ENCODE results near the gene CDH13. TPM values are rescaled to one million over a fixed set of nuclear protein-coding genes. Genes with fewer than 3 reads are reported as not detected.

The CDH13 gene
- polyA plus RNA-seq, 2 of the 4 experiments (the other 2 are of a cell fraction) = not detected

DNA sequence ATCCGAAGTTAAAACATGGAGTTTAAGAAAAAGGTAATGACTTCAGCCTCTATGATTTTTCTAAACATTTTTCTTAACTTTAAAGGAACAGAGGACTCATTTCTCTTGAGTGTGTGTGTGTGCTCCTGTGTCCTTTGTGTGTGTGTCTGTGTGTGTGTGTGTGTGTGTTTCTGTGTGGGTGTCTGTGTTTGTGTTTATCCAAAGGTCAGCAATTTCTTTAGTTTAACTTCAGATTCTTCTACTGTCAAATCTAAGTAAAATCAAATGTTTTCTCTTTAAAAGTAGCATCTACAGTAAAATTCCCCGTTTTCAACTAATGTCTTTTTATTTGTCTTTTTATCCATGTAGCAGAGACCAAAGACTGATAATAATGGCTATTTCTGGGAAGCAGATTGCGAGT is 1212.8 kb downstream of the CDH13 start:
- 29% methylated on average over 3 of the region's 3 CpGs for WGBS (ENCODE audit: missing lambda C conversion rate)
- Histone ChIP-seq H3K4me2 (no peak overlapping the region), H3K9me3 (no peaks in the 10 kb centered on the region), H3K4me3 (no peak overlapping the region), H3K27ac (no peak overlapping the region), H3K4me1 (peaks cover 7% of the 10 kb centered on the region; the same call in 2 of the 3 replicates)
- ChIA-PET POLR2A (no interaction called here), CTCF (no interaction called here)
- FAIRE-seq (no peak), ATAC-seq (no peak), DNase-seq (ENCODE audit: low read depth in 1 of 2, low spot score in 1 of 2) (no peak)
- TF ChIP-seq MAFK (IDR thresholded peaks at IDR 0.05; ENCODE audit: partially characterized antibody) (peak; percentile 44), JUN (IDR thresholded peaks at IDR 0.05) (no peak)

DNA sequence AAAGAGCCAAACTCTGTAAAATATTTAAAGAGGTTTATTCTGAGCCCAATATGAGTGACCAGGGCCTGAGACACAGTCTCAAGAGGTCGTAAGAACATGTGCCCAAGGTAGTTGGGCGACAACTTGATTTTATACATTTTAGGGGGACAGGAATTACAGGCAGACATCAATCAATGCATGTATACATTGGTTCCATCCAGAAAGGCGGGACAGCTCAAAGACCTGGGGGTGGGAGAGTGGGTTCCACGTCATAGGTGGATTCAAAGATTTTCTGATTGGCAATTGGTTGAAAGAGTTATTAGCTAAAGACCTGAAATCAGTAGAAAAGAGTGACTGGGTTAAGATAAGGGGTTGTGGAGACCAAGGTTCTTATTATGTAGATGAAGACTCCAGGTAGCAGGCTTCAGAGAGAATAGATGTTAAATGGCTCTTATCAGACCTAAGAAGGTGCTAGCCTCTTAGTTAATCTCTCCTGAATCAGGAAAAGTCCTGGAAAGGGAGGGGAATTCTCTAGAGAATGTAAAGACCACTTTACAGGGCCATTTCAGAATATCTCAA is 1213.4 kb downstream of the CDH13 start:
- peaks cover 7% of the 10 kb centered on the region; the same call in 2 of the 3 replicates for H3K4me1 ChIP-seq
- TF ChIP-seq RCOR1 (IDR thresholded peaks at IDR 0.05; ENCODE audit: low read depth, low read length) (no peak), KDM5A (IDR thresholded peaks at IDR 0.05) (no peak), JUN (IDR thresholded peaks at IDR 0.05) (no peak), FOSL2 (IDR thresholded peaks at IDR 0.05) (no peak), FOSL2 (CRISPR knock-in tag; IDR thresholded peaks at IDR 0.05) (no peak), CHD4 (IDR thresholded peaks at IDR 0.05; ENCODE audit: borderline replicate concordance) (no peak), CEBPB (IDR thresholded peaks at IDR 0.05) (no peak), CBX2 (IDR thresholded peaks at IDR 0.05; ENCODE audit: borderline replicate concordance, low read depth) (no peak), TFCP2L1 (CRISPR knock-in tag; IDR thresholded peaks at IDR 0.05) (no peak), NFE2L2 (conservative IDR thresholded peaks at IDR 0.05; ENCODE audit: low read length) (no peak), EHF (CRISPR knock-in tag; IDR thresholded peaks at IDR 0.05) (no peak), NR3C1 (IDR thresholded peaks at IDR 0.05) (no peak), RFX5 (IDR thresholded peaks at IDR 0.05) (no peak), ESRRA (IDR thresholded peaks at IDR 0.05; ENCODE audit: borderline replicate concordance, low read length) (no peak), FOXS1 (CRISPR knock-in tag; IDR thresholded peaks at IDR 0.05) (no peak), HDAC2 (IDR thresholded peaks at IDR 0.05) (no peak), TP53 (CRISPR knock-in tag; IDR thresholded peaks at IDR 0.05) (no peak)
- TF ChIP-seq, protein P1, sequence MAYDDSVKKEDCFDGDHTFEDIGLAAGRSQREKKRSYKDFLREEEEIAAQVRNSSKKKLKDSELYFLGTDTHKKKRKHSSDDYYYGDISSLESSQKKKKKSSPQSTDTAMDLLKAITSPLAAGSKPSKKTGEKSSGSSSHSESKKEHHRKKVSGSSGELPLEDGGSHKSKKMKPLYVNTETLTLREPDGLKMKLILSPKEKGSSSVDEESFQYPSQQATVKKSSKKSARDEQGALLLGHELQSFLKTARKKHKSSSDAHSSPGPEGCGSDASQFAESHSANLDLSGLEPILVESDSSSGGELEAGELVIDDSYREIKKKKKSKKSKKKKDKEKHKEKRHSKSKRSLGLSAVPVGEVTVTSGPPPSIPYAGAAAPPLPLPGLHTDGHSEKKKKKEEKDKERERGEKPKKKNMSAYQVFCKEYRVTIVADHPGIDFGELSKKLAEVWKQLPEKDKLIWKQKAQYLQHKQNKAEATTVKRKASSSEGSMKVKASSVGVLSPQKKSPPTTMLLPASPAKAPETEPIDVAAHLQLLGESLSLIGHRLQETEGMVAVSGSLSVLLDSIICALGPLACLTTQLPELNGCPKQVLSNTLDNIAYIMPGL (CRISPR knock-in tag; IDR thresholded peaks at IDR 0.05; ENCODE audit: borderline replicate concordance) = no peak
- FAIRE-seq = no peak
- CTCF ChIA-PET = no interaction called here
- no peaks in the 10 kb centered on the region for H3K9me3 ChIP-seq
- WGBS (ENCODE audit: missing lambda C conversion rate) = 50% methylated on average over 4 of the region's 4 CpGs
- no peak for DNase-seq (ENCODE audit: low read depth in 1 of 2, low spot score in 1 of 2)
- POLR2A ChIA-PET = no interaction called here
- no peak overlapping the region for H3K27ac ChIP-seq
- ATAC-seq = no peak
- no peak overlapping the region for H3K4me2 ChIP-seq
- H3K4me3 ChIP-seq = no peak overlapping the region

DNA sequence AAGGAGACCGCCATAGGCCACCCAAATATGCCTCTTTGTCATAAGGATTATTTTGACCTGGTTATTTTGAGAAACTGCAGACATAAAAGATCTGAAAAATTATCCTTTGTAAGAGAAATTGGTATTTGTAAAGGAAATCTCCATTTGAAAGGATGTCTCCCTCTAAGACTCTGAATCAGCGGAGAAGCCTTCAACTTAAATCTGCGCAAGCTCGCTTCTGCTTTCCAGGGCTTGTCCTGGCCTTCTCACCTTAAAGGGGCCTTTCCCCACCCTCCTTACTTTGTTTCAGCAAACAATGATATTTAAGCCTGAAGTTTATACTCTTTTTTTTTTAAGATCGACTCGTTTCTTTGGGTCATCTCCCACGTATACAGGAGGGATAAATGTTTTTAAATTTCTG is 1215.5 kb downstream of the CDH13 start:
- no peak overlapping the region for H3K27ac ChIP-seq
- no peak for ATAC-seq
- DNase-seq (ENCODE audit: low read depth in 1 of 2, low spot score in 1 of 2) = no peak
- H3K9me3 ChIP-seq = no peaks in the 10 kb centered on the region
- no peak overlapping the region for H3K4me2 ChIP-seq
- ChIA-PET CTCF (interaction anchor here (1.0 kb wide), 1 partner anchor 10 kb away, joined by 3 read pairs; no protein-coding TSS in a partner anchor), POLR2A (no interaction called here)
- WGBS (ENCODE audit: missing lambda C conversion rate) = 71% methylated on average over 7 of the region's 7 CpGs
- FAIRE-seq = no peak
- H3K4me1 ChIP-seq = no peaks in the 10 kb centered on the region
- TF ChIP-seq ZNF302 (CRISPR knock-in tag; IDR thresholded peaks at IDR 0.05) (no peak), ZFP36 (IDR thresholded peaks at IDR 0.05; ENCODE audit: borderline replicate concordance, partially characterized antibody) (no peak), CBX2 (IDR thresholded peaks at IDR 0.05; ENCODE audit: borderline replicate concordance, low read depth) (no peak), FOXS1 (CRISPR knock-in tag; IDR thresholded peaks at IDR 0.05) (no peak), RFX5 (IDR thresholded peaks at IDR 0.05) (no peak), CHD4 (IDR thresholded peaks at IDR 0.05; ENCODE audit: borderline replicate concordance) (no peak)
- TF ChIP-seq, protein P2, sequence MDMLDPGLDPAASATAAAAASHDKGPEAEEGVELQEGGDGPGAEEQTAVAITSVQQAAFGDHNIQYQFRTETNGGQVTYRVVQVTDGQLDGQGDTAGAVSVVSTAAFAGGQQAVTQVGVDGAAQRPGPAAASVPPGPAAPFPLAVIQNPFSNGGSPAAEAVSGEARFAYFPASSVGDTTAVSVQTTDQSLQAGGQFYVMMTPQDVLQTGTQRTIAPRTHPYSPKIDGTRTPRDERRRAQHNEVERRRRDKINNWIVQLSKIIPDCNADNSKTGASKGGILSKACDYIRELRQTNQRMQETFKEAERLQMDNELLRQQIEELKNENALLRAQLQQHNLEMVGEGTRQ (IDR thresholded peaks at IDR 0.05) = no peak
- TF ChIP-seq, protein P3, sequence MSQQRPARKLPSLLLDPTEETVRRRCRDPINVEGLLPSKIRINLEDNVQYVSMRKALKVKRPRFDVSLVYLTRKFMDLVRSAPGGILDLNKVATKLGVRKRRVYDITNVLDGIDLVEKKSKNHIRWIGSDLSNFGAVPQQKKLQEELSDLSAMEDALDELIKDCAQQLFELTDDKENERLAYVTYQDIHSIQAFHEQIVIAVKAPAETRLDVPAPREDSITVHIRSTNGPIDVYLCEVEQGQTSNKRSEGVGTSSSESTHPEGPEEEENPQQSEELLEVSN (IDR thresholded peaks at IDR 0.05; ENCODE audit: borderline replicate concordance, low read depth) = no peak
- H3K4me3 ChIP-seq = no peak overlapping the region
